ENCODE measurements around the gene TMEM200A. TPM values are rescaled to one million over a fixed set of nuclear protein-coding genes. Genes with fewer than 3 reads are reported as not detected.

Gene TMEM200A
- total RNA-seq, 4 donors from 2014 or later, result 5.3 to 11.8 (median 8.1) TPM

DNA sequence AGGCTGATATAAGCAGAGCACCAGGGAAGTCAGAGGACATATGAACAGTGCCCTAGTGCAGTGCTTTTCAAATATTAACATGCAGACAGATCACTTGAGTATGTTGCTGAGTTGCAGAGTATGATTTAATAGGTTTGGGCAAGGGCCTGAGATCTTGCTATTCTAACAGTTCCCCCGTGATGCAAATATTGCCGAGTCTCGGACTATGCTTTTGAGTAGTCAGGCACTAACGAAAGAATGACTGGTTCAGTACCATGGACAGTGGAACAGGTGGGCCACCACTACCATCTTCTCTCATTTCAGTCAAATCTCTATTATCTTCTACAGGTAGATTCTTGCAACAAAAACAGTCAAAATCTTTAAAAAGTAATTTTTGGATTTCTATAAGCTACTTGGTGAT lies 3.7 kb upstream of the TMEM200A start:
- TF ChIP-seq, protein P1, sequence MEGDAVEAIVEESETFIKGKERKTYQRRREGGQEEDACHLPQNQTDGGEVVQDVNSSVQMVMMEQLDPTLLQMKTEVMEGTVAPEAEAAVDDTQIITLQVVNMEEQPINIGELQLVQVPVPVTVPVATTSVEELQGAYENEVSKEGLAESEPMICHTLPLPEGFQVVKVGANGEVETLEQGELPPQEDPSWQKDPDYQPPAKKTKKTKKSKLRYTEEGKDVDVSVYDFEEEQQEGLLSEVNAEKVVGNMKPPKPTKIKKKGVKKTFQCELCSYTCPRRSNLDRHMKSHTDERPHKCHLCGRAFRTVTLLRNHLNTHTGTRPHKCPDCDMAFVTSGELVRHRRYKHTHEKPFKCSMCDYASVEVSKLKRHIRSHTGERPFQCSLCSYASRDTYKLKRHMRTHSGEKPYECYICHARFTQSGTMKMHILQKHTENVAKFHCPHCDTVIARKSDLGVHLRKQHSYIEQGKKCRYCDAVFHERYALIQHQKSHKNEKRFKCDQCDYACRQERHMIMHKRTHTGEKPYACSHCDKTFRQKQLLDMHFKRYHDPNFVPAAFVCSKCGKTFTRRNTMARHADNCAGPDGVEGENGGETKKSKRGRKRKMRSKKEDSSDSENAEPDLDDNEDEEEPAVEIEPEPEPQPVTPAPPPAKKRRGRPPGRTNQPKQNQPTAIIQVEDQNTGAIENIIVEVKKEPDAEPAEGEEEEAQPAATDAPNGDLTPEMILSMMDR (IDR thresholded peaks at IDR 0.05), result no peak
- TF ChIP-seq POLR2A (IDR thresholded peaks at IDR 0.05) (no peak), EP300 (IDR thresholded peaks at IDR 0.05) (no peak)
- no peak for DNase-seq (ENCODE audit: low spot score in 2 of 2)
- WGBS, 2 donors, result 64 to 76% methylated on average over 4 of the region's 4 CpGs

DNA sequence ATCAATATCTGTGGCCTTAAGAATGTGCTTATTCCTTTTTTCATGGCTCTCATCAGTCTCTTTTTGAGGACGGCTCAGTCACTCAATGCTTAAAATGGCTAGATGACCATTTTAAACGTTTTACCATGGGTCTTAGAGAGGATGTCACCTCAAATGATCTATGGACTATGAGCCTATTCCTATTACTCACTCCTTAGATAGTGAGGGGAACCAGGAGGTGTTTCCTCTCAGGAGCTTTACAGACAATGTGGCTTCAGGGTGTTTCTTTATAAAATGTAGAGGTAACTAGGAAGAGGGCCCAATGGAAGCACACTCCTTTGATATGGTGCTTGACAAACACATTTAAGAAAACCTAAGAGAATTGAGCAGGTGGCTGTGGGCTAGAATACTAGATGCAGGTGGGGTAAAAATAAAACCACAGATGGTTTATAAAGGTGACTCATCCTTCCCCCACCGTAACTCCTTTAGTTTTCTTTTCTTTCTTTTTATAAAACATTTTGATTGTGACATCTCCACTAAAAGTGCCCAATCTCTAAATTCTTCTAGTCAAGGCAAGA lies 1.5 kb upstream of the TMEM200A start:
- 43% methylated on average over 3 of the region's 3 CpGs for WGBS, 2 donors
- Histone ChIP-seq H3K27ac (no peak overlapping the region), H3K4me3 (no peak overlapping the region)

More for the DNA sequence above, 3.7 kb upstream of the TMEM200A start:
- Histone ChIP-seq H3K4me3 (no peak overlapping the region), H3K36me3 (no peaks in the 10 kb centered on the region), H3K27ac (no peak overlapping the region), H3K4me1 (peaks cover 0 to 20% (median 0%) of the 10 kb centered on the region in 4 donors), H3K27me3 (peaks cover 0 to 8% of the 10 kb centered on the region in 2 donors), H3K9me3 (no peaks in the 10 kb centered on the region)

GRCh38 chr6:130366107-130367005 lies 539 bp downstream of the TMEM200A start:
- Histone ChIP-seq H3K27ac (peak overlapping the region; percentile 61 to 86 (median 74)), H3K36me3 (no peaks in the 10 kb centered on the region), H3K4me1 (peaks cover 0 to 29% (median 0%) of the 10 kb centered on the region in 4 donors), H3K4me3 (peak overlapping the region; percentile 45 to 66 (median 58)), H3K9me3 (no peaks in the 10 kb centered on the region), H3K27me3 (peaks cover 0 to 16% of the 10 kb centered on the region in 2 donors)
- no peak for TF ChIP-seq POLR2A (IDR thresholded peaks at IDR 0.05)
- TF ChIP-seq EP300 (IDR thresholded peaks at IDR 0.05), result no peak
- TF ChIP-seq, protein P1 (IDR thresholded peaks at IDR 0.05), result no peak
- peak in 1 of 2 donors; percentile 45 for DNase-seq (ENCODE audit: low spot score in 2 of 2)
- 0 to 1% methylated on average over 19 to 24 of the region's 65 CpGs for WGBS, 2 donors

More for the DNA sequence above, 1.5 kb upstream of the TMEM200A start:
- H3K36me3 ChIP-seq, result no peaks in the 10 kb centered on the region
- DNase-seq (ENCODE audit: low spot score in 2 of 2), result no peak
- TF ChIP-seq, protein P1 (IDR thresholded peaks at IDR 0.05), result no peak
- no peak for TF ChIP-seq EP300 (IDR thresholded peaks at IDR 0.05)
- H3K9me3 ChIP-seq, result no peaks in the 10 kb centered on the region
- peaks cover 0 to 28% (median 0%) of the 10 kb centered on the region in 4 donors for H3K4me1 ChIP-seq
- peaks cover 0 to 16% of the 10 kb centered on the region in 2 donors for H3K27me3 ChIP-seq

GRCh38 chr6:130367767-130368166 lies 1.9 kb downstream of the TMEM200A start:
- H3K27ac ChIP-seq, result no peak overlapping the region
- peaks cover 0 to 36% (median 0%) of the 10 kb centered on the region in 4 donors for H3K4me1 ChIP-seq
- no peak overlapping the region for H3K4me3 ChIP-seq
- H3K27me3 ChIP-seq, result peaks cover 0 to 16% of the 10 kb centered on the region in 2 donors
- no peak for TF ChIP-seq POLR2A (IDR thresholded peaks at IDR 0.05)
- TF ChIP-seq, protein P1 (IDR thresholded peaks at IDR 0.05), result no peak
- DNase-seq (ENCODE audit: low spot score in 2 of 2), result no peak
- 65 to 82% methylated on average over 1 of the region's 1 CpG for WGBS, 2 donors
- H3K9me3 ChIP-seq, result no peaks in the 10 kb centered on the region
- H3K36me3 ChIP-seq, result no peaks in the 10 kb centered on the region

- no peak for TF ChIP-seq POLR2A (IDR thresholded peaks at IDR 0.05)
- TF ChIP-seq EP300 (IDR thresholded peaks at IDR 0.05), result no peak
- TF ChIP-seq, protein P1 (IDR thresholded peaks at IDR 0.05), result no peak
- Histone ChIP-seq H3K27ac (no peak overlapping the region), H3K9me3 (no peaks in the 10 kb centered on the region), H3K4me1 (peaks cover 0 to 36% (median 0%) of the 10 kb centered on the region in 4 donors), H3K36me3 (no peaks in the 10 kb centered on the region), H3K27me3 (peaks cover 0 to 16% of the 10 kb centered on the region in 2 donors), H3K4me3 (no peak overlapping the region)
- 39 to 44% methylated on average over 1 of the region's 1 CpG for WGBS, 2 donors
- no peak for DNase-seq (ENCODE audit: low spot score in 2 of 2)
Observed at GRCh38 chr6:130368576-130368975, 2.8 kb downstream of the TMEM200A start.
